CD4-positive, alpha-beta memory T cell (primary cell): ENCODE results near the gene ISM2. TPM values are rescaled to one million over a fixed set of nuclear protein-coding genes. Genes with fewer than 3 reads are reported as not detected.

Experiments
- CTCF ChIA-PET: fragments of 350-600 bp; sonication (Branson Sonifier 250); formaldehyde crosslinking; loops from one replicate; lab custom pipeline; 2021; ENCODE audit warnings: inconsistent platforms; ENCODE audit not compliant: partially characterized antibody; lab: Charles Lee
- POLR2A ChIA-PET: fragments of 350-600 bp; sonication (Branson Sonifier 250); formaldehyde crosslinking; loops from one replicate; lab custom pipeline; 2021; ENCODE audit not compliant: partially characterized antibody; lab: Charles Lee
- DNase-seq, 5 donors: peaks; one replicate each; pipeline versions ENCODE4 v3.0.0 to v3.0.0-alpha.2; 2020 to 2022; ENCODE audit warnings: mixed read lengths in 1 of 5
- H3K27ac ChIP-seq: one replicate; pipeline ENCODE4 v1.7.0; 2013; ENCODE audit warnings: low read depth, low read length
- H3K27me3 ChIP-seq: 2 replicates; pipeline ENCODE4 v1.7.0; 2013; ENCODE audit warnings: mild to moderate bottlenecking, low read length, moderate library complexity; ENCODE audit not compliant: insufficient read depth
- H3K36me3 ChIP-seq: 2 replicates; pipeline ENCODE4 v1.7.0; 2013; ENCODE audit warnings: mild to moderate bottlenecking, low read length, moderate library complexity; ENCODE audit not compliant: insufficient read depth
- H3K4me1 ChIP-seq: 2 replicates; pipeline ENCODE4 v1.7.0; 2013; ENCODE audit warnings: mild to moderate bottlenecking, low read length, moderate library complexity; ENCODE audit not compliant: insufficient read depth
- H3K4me3 ChIP-seq, 2 donors: one replicate each; pipeline ENCODE4 v1.7.0; 2013; ENCODE audit warnings: low read length in 2 of 2, mild to moderate bottlenecking in 1 of 2
- H3K9me3 ChIP-seq, 2 donors: one replicate each; pipeline ENCODE4 v1.7.0; 2013; ENCODE audit warnings: low read length in 2 of 2, control low read depth in 1 of 2; ENCODE audit not compliant: control insufficient read depth in 1 of 2
- H3K27ac Mint-ChIP-seq, 7 donors: one replicate each; pipeline ENCODE4 v1.8.0; 2020 to 2021; ENCODE audit warnings: mixed read lengths in 7 of 7, mild to moderate bottlenecking in 6 of 7, inconsistent platforms in 3 of 7, moderate library complexity in 3 of 7
- H3K27me3 Mint-ChIP-seq, 2 donors: one replicate each; pipeline ENCODE4 v1.8.0; 2020 to 2021; ENCODE audit warnings: mixed read lengths in 2 of 2
- H3K36me3 Mint-ChIP-seq, 2 donors: one replicate each; pipeline ENCODE4 v1.8.0; 2020 to 2021; ENCODE audit warnings: mixed read lengths in 2 of 2, inconsistent platforms in 1 of 2, mild to moderate bottlenecking in 1 of 2
- H3K4me1 Mint-ChIP-seq, 4 donors: one replicate each; pipeline ENCODE4 v1.8.0; 2020 to 2021; ENCODE audit warnings: mixed read lengths in 4 of 4, mild to moderate bottlenecking in 1 of 4
- H3K4me3 Mint-ChIP-seq, 8 donors: one replicate each; pipeline ENCODE4 v1.8.0; 2020 to 2021; ENCODE audit warnings: mixed read lengths in 8 of 8, mild to moderate bottlenecking in 7 of 8, moderate library complexity in 6 of 8, inconsistent platforms in 3 of 8
- H3K9me3 Mint-ChIP-seq, 8 donors: one replicate each; pipeline ENCODE4 v1.8.0; 2020 to 2021; ENCODE audit warnings: mixed read lengths in 8 of 8, mild to moderate bottlenecking in 5 of 8, inconsistent platforms in 3 of 8, moderate library complexity in 1 of 8
- intact Hi-C: fragments of 100-400 bp; cut with micrococcal nuclease; formaldehyde crosslinking; loops from one replicate; pipeline ENCODE4 v1.15.1; 2023
- polyA plus RNA-seq, 2 donors: library from polyadenylated mRNA; unstranded; fragments of 300-500 nt; fragmentation: Illumina TruSeq; gene quantifications; one replicate each; pipeline ENCODE4 v1.2.3, GENCODE V29; 2021
- total RNA-seq, 2 experiments: library from RNA; stranded (reverse); gene quantifications; one replicate each; pipeline ENCODE4 v1.2.3, GENCODE V29; 2021

Gene ISM2
- total and polyA plus RNA-seq, 4 experiments from 2014 or later = not detected

- Histone ChIP-seq H3K9me3 (no peaks in the 10 kb centered on the region), H3K36me3 (no peaks in the 10 kb centered on the region), H3K4me3 (no peak overlapping the region), H3K27me3 (peaks cover 6% of the 10 kb centered on the region), H3K4me1 (peaks cover 8% of the 10 kb centered on the region), H3K27ac (no peak overlapping the region)
- no peak for DNase-seq
- Mint-ChIP-seq H3K36me3 (no peaks in the 10 kb centered on the region), H3K27ac (no peak overlapping the region), H3K4me3 (no peak overlapping the region), H3K9me3 (peaks cover 0 to 3% (median 0%) of the 10 kb centered on the region in 8 donors), H3K27me3 (peaks cover 15 to 20% of the 10 kb centered on the region in 2 donors), H3K4me1 (peaks cover 3 to 15% (median 5%) of the 10 kb centered on the region in 4 donors)
- intact Hi-C loops = no loop called here
- CTCF ChIA-PET = no interaction called here
- POLR2A ChIA-PET = no interaction called here
These were observed 3.3 kb downstream of the ISM2 start for GRCh38 chr14:77495334-77495733.

GRCh38 chr14:77491056-77491455 lies 7.6 kb downstream of the ISM2 start:
- Histone ChIP-seq H3K36me3 (no peaks in the 10 kb centered on the region), H3K4me1 (no peaks in the 10 kb centered on the region), H3K27me3 (no peaks in the 10 kb centered on the region), H3K27ac (no peak overlapping the region), H3K4me3 (no peak overlapping the region), H3K9me3 (no peaks in the 10 kb centered on the region)
- H3K27me3 Mint-ChIP-seq = peaks cover 0 to 8% of the 10 kb centered on the region in 2 donors
- ChIA-PET CTCF (interaction anchor here (0.7 kb wide), 1 partner anchor 11 kb away, joined by 3 read pairs; no protein-coding TSS in a partner anchor), POLR2A (no interaction called here)
- no peaks in the 10 kb centered on the region for H3K4me1 Mint-ChIP-seq
- H3K36me3 Mint-ChIP-seq = no peaks in the 10 kb centered on the region
- no peak for DNase-seq
- intact Hi-C loops = no loop called here
- H3K9me3 Mint-ChIP-seq = no peaks in the 10 kb centered on the region
- H3K27ac Mint-ChIP-seq = no peak overlapping the region
- no peak overlapping the region for H3K4me3 Mint-ChIP-seq

GRCh38 chr14:77490347-77490986 lies 8.1 kb downstream of the ISM2 start:
- no peaks in the 10 kb centered on the region for H3K36me3 ChIP-seq
- H3K27me3 Mint-ChIP-seq = peaks cover 0 to 5% of the 10 kb centered on the region in 2 donors
- H3K4me1 ChIP-seq = no peaks in the 10 kb centered on the region
- no peak overlapping the region for H3K4me3 Mint-ChIP-seq
- H3K4me1 Mint-ChIP-seq = no peaks in the 10 kb centered on the region
- H3K27me3 ChIP-seq = no peaks in the 10 kb centered on the region
- H3K9me3 Mint-ChIP-seq = no peaks in the 10 kb centered on the region
- H3K27ac Mint-ChIP-seq = no peak overlapping the region
- no peaks in the 10 kb centered on the region for H3K36me3 Mint-ChIP-seq
- H3K9me3 ChIP-seq = no peaks in the 10 kb centered on the region
- intact Hi-C loops = no loop called here
- H3K4me3 ChIP-seq = no peak overlapping the region
- ChIA-PET POLR2A (no interaction called here), CTCF (no interaction called here)
- no peak for DNase-seq
- H3K27ac ChIP-seq = no peak overlapping the region

DNA sequence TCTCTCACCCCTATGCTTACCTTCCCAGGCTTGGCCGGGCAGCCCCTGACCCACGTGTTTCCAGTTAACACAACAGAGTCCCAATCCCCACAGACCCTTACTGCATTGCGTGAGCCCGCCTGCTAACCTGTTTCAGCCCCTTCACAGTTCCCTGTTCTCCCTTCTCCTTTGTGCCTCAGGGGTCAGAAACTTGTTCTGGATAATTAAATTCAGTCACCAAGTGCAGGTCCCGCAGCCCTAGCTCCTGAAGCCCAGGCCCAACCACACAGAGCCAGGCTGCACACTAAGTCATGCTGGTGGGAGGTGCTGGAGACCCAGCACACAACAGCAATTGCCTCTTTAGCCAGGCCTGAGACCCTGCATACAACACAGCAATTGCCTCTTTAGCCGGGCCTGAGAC lies 9.6 kb downstream of the ISM2 start:
- Histone ChIP-seq H3K4me1 (no peaks in the 10 kb centered on the region), H3K36me3 (no peaks in the 10 kb centered on the region), H3K27ac (no peak overlapping the region), H3K4me3 (no peak overlapping the region), H3K9me3 (no peaks in the 10 kb centered on the region), H3K27me3 (no peaks in the 10 kb centered on the region)
- POLR2A ChIA-PET = interaction anchor here (1.2 kb wide), 1 partner anchor 9 kb away, joined by 3 read pairs; no protein-coding TSS in a partner anchor
- Mint-ChIP-seq H3K27ac (no peak overlapping the region), H3K27me3 (no peaks in the 10 kb centered on the region), H3K9me3 (no peaks in the 10 kb centered on the region), H3K36me3 (no peaks in the 10 kb centered on the region), H3K4me1 (no peaks in the 10 kb centered on the region), H3K4me3 (no peak overlapping the region)
- CTCF ChIA-PET = no interaction called here
- no peak for DNase-seq
- intact Hi-C loops = no loop called here

DNA sequence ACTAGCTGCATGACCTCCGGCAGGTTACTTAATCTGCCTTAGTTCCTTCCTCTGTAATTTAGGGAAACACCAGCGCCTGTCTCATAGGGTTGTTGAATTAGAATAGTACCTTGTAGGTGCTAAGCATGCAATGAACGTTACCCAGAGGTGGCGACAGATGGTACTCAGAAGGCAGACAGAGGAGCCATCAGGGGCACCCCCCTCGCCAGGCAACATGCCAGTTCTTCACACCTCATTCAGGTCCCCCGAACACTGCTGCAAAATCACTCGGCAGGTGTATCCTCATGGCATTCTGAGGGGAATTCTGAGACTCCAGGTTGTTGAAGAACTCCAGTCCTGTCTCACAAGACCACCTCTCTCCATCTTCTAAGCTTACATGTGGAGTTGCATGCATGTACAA lies 10.1 kb downstream of the ISM2 start:
- DNase-seq = no peak
- CTCF ChIA-PET = no interaction called here

DNA sequence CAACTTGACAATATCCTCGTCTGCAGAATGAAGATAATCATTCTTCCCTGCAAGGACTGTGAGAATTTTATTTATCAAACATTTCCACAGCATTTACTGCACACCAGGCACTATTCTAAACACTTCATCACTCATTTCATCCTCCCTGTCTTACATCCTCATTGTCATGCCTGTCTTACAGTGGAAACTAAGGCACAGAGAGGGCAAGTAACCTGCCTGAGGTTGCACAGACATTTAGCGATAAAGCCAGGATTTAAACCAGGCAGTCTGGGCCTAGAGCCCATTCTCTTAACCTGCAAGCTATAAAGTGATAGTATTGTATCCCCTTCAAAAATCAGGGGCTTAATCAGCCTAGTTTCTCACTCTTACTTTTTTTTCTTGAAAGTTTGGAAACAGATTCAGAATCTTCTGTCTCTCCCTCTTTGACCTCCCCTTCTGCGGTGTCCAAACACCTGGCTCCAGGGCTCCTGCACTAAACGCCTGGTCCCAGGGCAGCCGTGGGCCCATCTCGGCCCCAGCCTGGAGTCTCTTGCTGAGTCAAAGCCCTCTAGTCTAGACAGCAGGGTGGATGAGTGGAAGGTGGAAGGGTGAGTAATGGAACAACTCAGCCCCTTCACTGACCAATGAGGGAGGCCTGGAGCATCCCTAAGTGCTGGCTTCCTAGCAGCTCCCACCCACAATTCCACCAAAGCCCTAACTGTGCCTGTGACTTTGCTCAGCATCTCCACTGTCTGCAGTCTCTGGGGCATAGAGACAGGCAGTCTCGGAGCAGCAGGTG lies 12.5 kb downstream of the ISM2 start:
- no peaks in the 10 kb centered on the region for H3K36me3 ChIP-seq
- intact Hi-C loops = no loop called here
- Mint-ChIP-seq H3K4me3 (no peak overlapping the region), H3K36me3 (no peaks in the 10 kb centered on the region), H3K27ac (no peak overlapping the region), H3K27me3 (no peaks in the 10 kb centered on the region), H3K4me1 (no peaks in the 10 kb centered on the region), H3K9me3 (no peaks in the 10 kb centered on the region)
- H3K9me3 ChIP-seq = no peaks in the 10 kb centered on the region
- no peaks in the 10 kb centered on the region for H3K4me1 ChIP-seq
- no peaks in the 10 kb centered on the region for H3K27me3 ChIP-seq
- no peak overlapping the region for H3K27ac ChIP-seq
- DNase-seq = no peak
- ChIA-PET CTCF (no interaction called here), POLR2A (no interaction called here)
- H3K4me3 ChIP-seq = no peak overlapping the region

More for the DNA sequence above, 10.1 kb downstream of the ISM2 start:
- Mint-ChIP-seq H3K4me1 (no peaks in the 10 kb centered on the region), H3K36me3 (no peaks in the 10 kb centered on the region), H3K4me3 (no peak overlapping the region), H3K27me3 (no peaks in the 10 kb centered on the region), H3K9me3 (no peaks in the 10 kb centered on the region), H3K27ac (no peak overlapping the region)
- Histone ChIP-seq H3K36me3 (no peaks in the 10 kb centered on the region), H3K27ac (no peak overlapping the region), H3K27me3 (no peaks in the 10 kb centered on the region), H3K9me3 (no peaks in the 10 kb centered on the region), H3K4me3 (no peak overlapping the region), H3K4me1 (no peaks in the 10 kb centered on the region)
- intact Hi-C loops = no loop called here
- POLR2A ChIA-PET = no interaction called here

GRCh38 chr14:77485256-77485655 lies 13.4 kb downstream of the ISM2 start:
- Mint-ChIP-seq H3K27me3 (no peaks in the 10 kb centered on the region), H3K4me1 (no peaks in the 10 kb centered on the region), H3K36me3 (no peaks in the 10 kb centered on the region), H3K9me3 (no peaks in the 10 kb centered on the region), H3K27ac (no peak overlapping the region), H3K4me3 (no peak overlapping the region)
- CTCF ChIA-PET = no interaction called here
- no peaks in the 10 kb centered on the region for H3K36me3 ChIP-seq
- no peak overlapping the region for H3K4me3 ChIP-seq
- no peak for DNase-seq
- no peaks in the 10 kb centered on the region for H3K9me3 ChIP-seq
- POLR2A ChIA-PET = no interaction called here
- intact Hi-C loops = no loop called here
- H3K27ac ChIP-seq = no peak overlapping the region
- H3K4me1 ChIP-seq = no peaks in the 10 kb centered on the region
- no peaks in the 10 kb centered on the region for H3K27me3 ChIP-seq
